Heart right ventricle (tissue), 16 donors: ENCODE results near the gene HTR2C. TPM values are rescaled to one million over a fixed set of nuclear protein-coding genes. Genes with fewer than 3 reads are reported as not detected.

ENCODE experiments used
- ATAC-seq, 8 donors: fragments of 200-7000 bp; cut with Tn5 transposase; one replicate each; pipeline ENCODE4 v1.9.1; 2020; ENCODE audit warnings: mild to moderate bottlenecking in 8 of 8, moderate library complexity in 8 of 8, moderate number of reproducible peaks in 1 of 8
- DNase-seq, 2 donors: peaks; one replicate each; pipeline ENCODE4 v3.0.0-alpha.2; 2020
- H3K27ac ChIP-seq, 10 donors: fragments of 200-600 bp; sonication (generic) in 2 of 10; one replicate each; pipeline versions ENCODE4 v1.5.0 to v1.8.0; 2020 to 2022; ENCODE audit warnings: mild to moderate bottlenecking in 3 of 10
- H3K27me3 ChIP-seq, 7 donors: fragments of 200-600 bp; one replicate each; pipeline ENCODE4 v1.8.0; 2021 to 2022; ENCODE audit warnings: mild to moderate bottlenecking in 2 of 7
- H3K36me3 ChIP-seq, 9 donors: fragments of 200-600 bp; sonication (generic) in 1 of 9; one replicate each; pipeline versions ENCODE4 v1.5.0 to v1.8.0; 2020 to 2022; ENCODE audit warnings: mild to moderate bottlenecking in 2 of 9
- H3K4me1 ChIP-seq, 9 donors: fragments of 200-600 bp; sonication (generic) in 1 of 9; one replicate each; pipeline versions ENCODE4 v1.5.0 to v1.8.0; 2020 to 2022; ENCODE audit warnings: mild to moderate bottlenecking in 4 of 9
- H3K4me3 ChIP-seq, 10 donors: fragments of 200-600 bp; sonication (generic) in 2 of 10; one replicate each; pipeline versions ENCODE4 v1.5.0 to v1.8.0; 2020 to 2022; ENCODE audit warnings: mild to moderate bottlenecking in 7 of 10, moderate library complexity in 2 of 10
- H3K9me3 ChIP-seq, 11 donors: fragments of 200-600 bp in 10 of 11; sonication (generic) in 2 of 11; one replicate each; pipeline versions ENCODE4 v1.5.0 to v1.8.0; 2013 to 2022; ENCODE audit warnings: mild to moderate bottlenecking in 2 of 11, control low read depth in 1 of 11, moderate library complexity in 1 of 11
- WGBS, 2 donors: extraction: QIAGEN DNeasy Blood & Tissue Kit; methylation state at CpG; one replicate each; pipeline ENCODE4 v1.1.7; 2013; ENCODE audit warnings: inconsistent platforms in 1 of 2; 5-methylcytosine and 5-hydroxymethylcytosine counted together
- intact Hi-C, 10 donors: fragments of 100-400 bp; cut with DNase I; formaldehyde crosslinking; loops; one replicate each; pipeline versions ENCODE4 v1.11.1 to v1.14.2; 2022
- polyA plus RNA-seq, 2 donors: library from polyadenylated mRNA; stranded (reverse); fragments of 200-250 nt; gene quantifications; one replicate each; pipeline ENCODE4 v1.2.3, GENCODE V29; 2013
- total RNA-seq, 10 donors: library from RNA; stranded (reverse); fragmentation: NEBNext Ultra II Directional in 3 of 10; extraction: Animal tissue kit (Norgen Biotek cat#: 25700) in 3 of 10; gene quantifications; one replicate each; pipeline versions ENCODE4 v1.2.1 to v1.2.4, GENCODE V29; 2021 to 2023
- TF ChIP-seq, protein P1 (sequence below), 9 donors: fragments of 200-600 bp; sonication (generic) in 2 of 9; IDR thresholded peaks; one replicate each; pipeline versions ENCODE4 v1.5.0 to v1.8.0; 2021 to 2022; ENCODE audit warnings: antibody characterized with exemption in 9 of 9, mild to moderate bottlenecking in 5 of 9, moderate library complexity in 1 of 9
- donor health status: Arrhythmogenic right ventricular cardiomyopathy.
- donor health status: ischemic (EF 13 %, LVEDD 7.1; RV severe dilation, severe dysfunction).
- donor health status: healthy with polysubstance abuse.
- donor health status: DM: no; HTN: yes; CAD: no.
- donor health status: DM: no; HTN: no; CAD: no.
- donor health status: ischemic (EF 25% LVEDD 6.9; RV normal size, moderate dysfunction).
- donor health status: ischemic (EF 25% LVEDD 5.7; RV mildly dilated, moderate dysfunction).
- donor health status: healthy.
- donor health status: DM: yes; HTN: yes; CAD: no.
- donor health status: Ischemic cardiomyopathy.
- donor health status: ischemic (EF 35%, LVEDD 5.7; RV mildly dilated, moderate dysfunction).
- donor health status: nonischemic (EF 11% LVEDD 7.7; RV severe dilation, severe dysfunction).
- donor health status: DM: yes; HTN: yes; CAD: no.
- donor health status: PGD.
- donor health status: ischemic (EF 29% LVEDD 5.4; RV normal size, mild dysfunction).
- donor health status: nonischemic (EF 23%, LVEDD 6.1; RV moderate dilation, normal function).

HTR2C gene
- total and polyA plus RNA-seq, 12 donors = not detected

DNA sequence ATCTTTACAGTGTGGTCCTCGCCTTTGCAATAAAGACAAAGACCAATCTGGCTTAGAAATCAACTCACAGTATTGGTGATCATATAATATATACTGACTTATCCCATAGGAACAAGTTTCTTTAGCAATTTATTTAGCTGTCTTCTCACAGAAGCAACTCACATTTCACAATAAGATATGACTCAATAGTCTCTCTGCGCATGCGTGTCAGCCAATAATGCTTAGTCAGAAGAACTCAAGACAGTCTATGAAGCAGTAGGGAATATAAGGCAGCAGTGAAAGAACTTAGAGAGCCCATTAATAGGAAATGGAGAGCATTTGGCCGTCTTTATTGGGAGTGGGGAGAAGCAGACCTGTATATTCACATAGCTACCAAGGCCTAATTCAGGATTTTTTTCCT is 216.8 kb downstream of the HTR2C start:
- ATAC-seq = no peak
- Histone ChIP-seq H3K9me3 (peaks cover 0 to 6% (median 0%) of the 10 kb centered on the region in 11 donors), H3K4me1 (no peaks in the 10 kb centered on the region), H3K27me3 (peaks cover 0 to 5% (median 0%) of the 10 kb centered on the region in 7 donors), H3K27ac (no peak overlapping the region), H3K36me3 (no peaks in the 10 kb centered on the region), H3K4me3 (no peak overlapping the region)
- TF ChIP-seq, protein P1, sequence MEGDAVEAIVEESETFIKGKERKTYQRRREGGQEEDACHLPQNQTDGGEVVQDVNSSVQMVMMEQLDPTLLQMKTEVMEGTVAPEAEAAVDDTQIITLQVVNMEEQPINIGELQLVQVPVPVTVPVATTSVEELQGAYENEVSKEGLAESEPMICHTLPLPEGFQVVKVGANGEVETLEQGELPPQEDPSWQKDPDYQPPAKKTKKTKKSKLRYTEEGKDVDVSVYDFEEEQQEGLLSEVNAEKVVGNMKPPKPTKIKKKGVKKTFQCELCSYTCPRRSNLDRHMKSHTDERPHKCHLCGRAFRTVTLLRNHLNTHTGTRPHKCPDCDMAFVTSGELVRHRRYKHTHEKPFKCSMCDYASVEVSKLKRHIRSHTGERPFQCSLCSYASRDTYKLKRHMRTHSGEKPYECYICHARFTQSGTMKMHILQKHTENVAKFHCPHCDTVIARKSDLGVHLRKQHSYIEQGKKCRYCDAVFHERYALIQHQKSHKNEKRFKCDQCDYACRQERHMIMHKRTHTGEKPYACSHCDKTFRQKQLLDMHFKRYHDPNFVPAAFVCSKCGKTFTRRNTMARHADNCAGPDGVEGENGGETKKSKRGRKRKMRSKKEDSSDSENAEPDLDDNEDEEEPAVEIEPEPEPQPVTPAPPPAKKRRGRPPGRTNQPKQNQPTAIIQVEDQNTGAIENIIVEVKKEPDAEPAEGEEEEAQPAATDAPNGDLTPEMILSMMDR (IDR thresholded peaks at IDR 0.05) = no peak
- WGBS, 2 donors = 91 to 94% methylated on average over 4 of the region's 4 CpGs
- no peak for DNase-seq
- intact Hi-C loops = no loop called here

DNA sequence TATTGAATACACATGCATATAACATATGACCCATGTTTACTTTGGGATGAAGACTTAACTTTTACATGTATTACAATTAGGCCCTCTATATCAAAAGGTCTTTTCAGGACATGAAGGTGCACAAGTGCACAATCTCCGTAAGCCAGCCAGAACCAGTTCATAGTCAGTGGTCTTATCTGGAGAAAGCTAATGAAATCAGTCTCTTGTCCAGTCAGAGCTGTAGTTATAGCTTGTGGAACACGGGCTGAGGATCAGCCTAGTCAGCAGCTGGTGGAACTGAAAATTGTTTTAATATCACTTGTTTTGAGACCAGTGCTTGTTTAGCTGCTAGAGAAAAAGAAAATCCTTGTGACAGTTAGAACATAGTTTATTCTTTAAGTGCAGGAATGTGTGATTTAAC is 235.6 kb downstream of the HTR2C start:
- TF ChIP-seq, protein P1 (IDR thresholded peaks at IDR 0.05) = no peak
- no peak overlapping the region for H3K27ac ChIP-seq
- H3K4me3 ChIP-seq = no peak overlapping the region
- ATAC-seq (no peak), DNase-seq (no peak)
- WGBS, 2 donors = 18 to 38% methylated on average over 2 of the region's 2 CpGs
- intact Hi-C loops = no loop called here
- H3K4me1 ChIP-seq = no peaks in the 10 kb centered on the region
- no peaks in the 10 kb centered on the region for H3K36me3 ChIP-seq
- H3K9me3 ChIP-seq = no peaks in the 10 kb centered on the region
- peaks cover 0 to 7% (median 0%) of the 10 kb centered on the region in 7 donors for H3K27me3 ChIP-seq

DNA sequence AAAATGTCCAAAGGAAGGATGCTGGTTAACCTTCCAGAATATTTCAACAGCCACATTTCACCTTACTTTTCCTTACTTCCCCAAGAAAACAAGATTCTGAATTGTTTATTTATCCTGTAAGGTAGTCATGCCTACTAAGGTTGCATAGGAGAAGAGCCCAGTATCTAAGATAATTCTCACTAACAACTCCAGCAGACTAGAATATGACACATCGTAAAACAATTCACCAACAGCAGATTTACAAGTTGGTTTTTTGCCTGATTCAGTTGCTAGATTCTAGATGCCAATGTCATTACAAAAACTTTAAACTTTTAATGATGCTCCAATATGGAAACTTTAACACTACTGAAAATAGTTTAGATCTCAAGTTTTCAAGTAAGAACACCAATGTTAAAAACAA is 257.2 kb downstream of the HTR2C start:
- no peaks in the 10 kb centered on the region for H3K36me3 ChIP-seq
- peaks cover 0 to 16% (median 3%) of the 10 kb centered on the region in 11 donors for H3K9me3 ChIP-seq
- H3K4me1 ChIP-seq = no peaks in the 10 kb centered on the region
- intact Hi-C loops = no loop called here
- H3K4me3 ChIP-seq = no peak overlapping the region
- WGBS, 2 donors = 88 to 95% methylated on average over 1 of the region's 1 CpG
- H3K27me3 ChIP-seq = peaks cover 0 to 17% (median 0%) of the 10 kb centered on the region in 7 donors
- DNase-seq (no peak), ATAC-seq (no peak)
- TF ChIP-seq, protein P1 (IDR thresholded peaks at IDR 0.05) = no peak
- H3K27ac ChIP-seq = no peak overlapping the region

DNA sequence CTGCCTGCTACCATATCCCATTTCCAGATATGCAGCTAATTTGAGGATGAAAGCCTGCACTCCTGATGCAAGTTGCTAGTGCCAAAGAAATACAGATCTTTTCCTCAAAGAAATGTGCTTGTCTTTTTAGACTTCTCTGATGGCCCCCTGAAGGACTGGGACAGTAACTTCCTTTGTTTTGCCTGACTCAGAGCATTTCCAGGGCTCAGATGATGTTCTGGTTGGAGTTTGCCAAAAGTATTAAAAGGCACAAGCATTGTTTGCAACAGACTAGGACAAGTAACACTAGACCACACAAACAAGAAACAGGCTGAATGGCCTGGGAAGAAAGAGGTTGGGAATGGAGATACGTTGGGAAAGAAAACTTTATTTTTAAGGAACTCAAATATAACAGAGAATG is 258.3 kb downstream of the HTR2C start:
- DNase-seq (no peak), ATAC-seq (no peak)
- WGBS, 2 donors = 66 to 79% methylated on average over 1 of the region's 1 CpG
- intact Hi-C loops = no loop called here
- Histone ChIP-seq H3K9me3 (peaks cover 0 to 21% (median 4%) of the 10 kb centered on the region in 11 donors), H3K36me3 (no peaks in the 10 kb centered on the region), H3K4me3 (no peak overlapping the region), H3K4me1 (no peaks in the 10 kb centered on the region), H3K27me3 (peaks cover 0 to 17% (median 0%) of the 10 kb centered on the region in 7 donors), H3K27ac (no peak overlapping the region)
- TF ChIP-seq, protein P1 (IDR thresholded peaks at IDR 0.05) = no peak
